H9 (cell line): Measurements from ENCODE around the gene EXD2. TPM values are rescaled to one million over a fixed set of nuclear protein-coding genes. Genes with fewer than 3 reads are reported as not detected.

ENCODE experiments used
- DNase-seq: peaks from one replicate; pipeline ENCODE4 v3.0.0-alpha.2; 2017
- H2AFZ ChIP-seq: one replicate; pipeline ENCODE4 v1.6.1; 2013; ENCODE audit warnings: mild to moderate bottlenecking, low read length, control low read depth, moderate library complexity
- H2AK5ac ChIP-seq: 2 replicates; pipeline ENCODE4 v1.6.1; 2013; ENCODE audit warnings: low read length, control low read depth, mixed read lengths; ENCODE audit not compliant: insufficient read length
- H2BK120ac ChIP-seq: one replicate; pipeline ENCODE4 v1.6.1; 2013; ENCODE audit warnings: low read depth, mild to moderate bottlenecking, low read length, control low read depth, inconsistent platforms; ENCODE audit not compliant: poor library complexity, severe bottlenecking
- H2BK12ac ChIP-seq: 2 replicates; pipeline ENCODE4 v1.6.1; 2013; ENCODE audit warnings: low read length, control low read depth, mixed read lengths, low read depth; ENCODE audit not compliant: insufficient read length
- H2BK15ac ChIP-seq: 2 replicates; pipeline ENCODE4 v1.6.1; 2013; ENCODE audit warnings: low read depth, low read length, control low read depth
- H2BK20ac ChIP-seq: one replicate; pipeline ENCODE4 v1.6.1; 2013; ENCODE audit warnings: low read depth, mild to moderate bottlenecking, low read length, control low read depth, inconsistent platforms; ENCODE audit not compliant: poor library complexity, severe bottlenecking
- H2BK5ac ChIP-seq: 2 replicates; pipeline ENCODE4 v1.6.1; 2013; ENCODE audit warnings: low read length, control low read depth, mixed read lengths; ENCODE audit not compliant: insufficient read length
- H3K14ac ChIP-seq: 2 replicates; pipeline ENCODE4 v1.6.1; 2013; ENCODE audit warnings: low read length, control low read depth; ENCODE audit not compliant: insufficient read depth
- H3K18ac ChIP-seq: 2 replicates; pipeline ENCODE4 v1.6.1; 2013; ENCODE audit warnings: low read depth, mild to moderate bottlenecking, mixed read lengths, low read length, control low read depth; ENCODE audit not compliant: insufficient read length
- H3K23ac ChIP-seq: 2 replicates; pipeline ENCODE4 v1.6.1; 2013; ENCODE audit warnings: low read length, control low read depth, mixed read lengths, low read depth; ENCODE audit not compliant: insufficient read length
- H3K23me2 ChIP-seq: 2 replicates; pipeline ENCODE4 v1.6.1; 2013; ENCODE audit warnings: low read depth, mild to moderate bottlenecking, mixed read lengths, low read length, control low read depth; ENCODE audit not compliant: insufficient read length, poor library complexity, severe bottlenecking
- H3K27ac ChIP-seq: 2 replicates; pipeline ENCODE4 v1.5.1; 2013; ENCODE audit warnings: low read length, control low read depth, mixed read lengths, low read depth; ENCODE audit not compliant: insufficient read length
- H3K27me3 ChIP-seq: 2 replicates; pipeline ENCODE4 v1.6.1; 2013; ENCODE audit warnings: low read length, control low read depth, inconsistent platforms; ENCODE audit not compliant: insufficient read depth
- H3K4ac ChIP-seq: 2 replicates; pipeline ENCODE4 v1.6.1; 2013; ENCODE audit warnings: low read depth, mild to moderate bottlenecking, control low read depth, inconsistent platforms, low read length, moderate library complexity
- H3K4me1 ChIP-seq: 2 replicates; pipeline ENCODE4 v1.6.1; 2013; ENCODE audit warnings: low read length, control low read depth, inconsistent platforms; ENCODE audit not compliant: insufficient read depth
- H3K4me2 ChIP-seq: 2 replicates; pipeline ENCODE4 v1.6.1; 2013; ENCODE audit warnings: low read length, control low read depth, mixed read lengths; ENCODE audit not compliant: insufficient read length, insufficient read depth
- H3K56ac ChIP-seq: 2 replicates; pipeline ENCODE4 v1.6.1; 2013; ENCODE audit warnings: low read depth, mild to moderate bottlenecking, mixed read lengths, low read length, control low read depth; ENCODE audit not compliant: insufficient read length
- H3K79me1 ChIP-seq: 2 replicates; pipeline ENCODE4 v1.6.1; 2013; ENCODE audit warnings: low read depth, mild to moderate bottlenecking, moderate library complexity, low read length, control low read depth, inconsistent platforms; ENCODE audit not compliant: insufficient read depth, poor library complexity, severe bottlenecking
- H3K79me2 ChIP-seq: 2 replicates; pipeline ENCODE4 v1.6.1; 2013; ENCODE audit warnings: low read length, control low read depth, inconsistent platforms; ENCODE audit not compliant: insufficient read depth
- H3K9ac ChIP-seq: 2 replicates; pipeline ENCODE4 v1.6.1; 2013; ENCODE audit warnings: low read length, control low read depth, mixed read lengths; ENCODE audit not compliant: insufficient read length; ENCODE audit errors: extremely low read depth
- H3K9me3 ChIP-seq: one replicate; pipeline ENCODE4 v1.6.1; 2013; ENCODE audit warnings: low read depth, low read length, inconsistent platforms; ENCODE audit not compliant: control insufficient read depth
- H3T11ph ChIP-seq: one replicate; pipeline ENCODE4 v1.6.1; 2013; ENCODE audit warnings: mild to moderate bottlenecking, low read length, control low read depth, inconsistent platforms
- H4K20me1 ChIP-seq: one replicate; pipeline ENCODE4 v1.6.1; 2013; ENCODE audit not compliant: control insufficient read depth, insufficient read length, insufficient read depth
- H4K5ac ChIP-seq: 2 replicates; pipeline ENCODE4 v1.6.1; 2013; ENCODE audit warnings: low read depth, mild to moderate bottlenecking, mixed read lengths, low read length, control low read depth; ENCODE audit not compliant: insufficient read length
- H4K8ac ChIP-seq: replicated peaks from 2 replicates; pipeline ENCODE4 v1.6.1; 2013; ENCODE audit warnings: low read length, control low read depth, mixed read lengths, low read depth; ENCODE audit not compliant: insufficient read length
- H4K91ac ChIP-seq: 2 replicates; pipeline ENCODE4 v1.6.1; 2013; ENCODE audit warnings: low read depth, mild to moderate bottlenecking, moderate library complexity, mixed read lengths, low read length, control low read depth; ENCODE audit not compliant: insufficient read length
- H3K27ac Mint-ChIP-seq, 3 experiments: 2 replicates in 2 of 3; 3 replicates in 1 of 3; pipeline ENCODE4 v1.8.0; 2020 to 2021; ENCODE audit warnings: mixed read lengths in 3 of 3, mild to moderate bottlenecking in 1 of 3, moderate library complexity in 1 of 3
- H3K27me3 Mint-ChIP-seq: 2 replicates; pipeline ENCODE4 v1.8.0; 2021; ENCODE audit warnings: low read depth, mild to moderate bottlenecking, moderate library complexity, mixed read lengths
- H3K36me3 Mint-ChIP-seq, 3 experiments: 2 replicates in 2 of 3; 3 replicates in 1 of 3; pipeline ENCODE4 v1.8.0; 2020 to 2021; ENCODE audit warnings: low read depth in 3 of 3, mixed read lengths in 3 of 3; ENCODE audit not compliant: insufficient read depth in 1 of 3
- H3K4me1 Mint-ChIP-seq, 2 experiments: 2 replicates each; pipeline ENCODE4 v1.8.0; 2020; ENCODE audit warnings: mixed read lengths in 2 of 2
- H3K4me3 Mint-ChIP-seq, 2 experiments: 2 replicates in 1 of 2; 3 replicates in 1 of 2; pipeline ENCODE4 v1.8.0; 2020 to 2021; ENCODE audit warnings: mild to moderate bottlenecking in 2 of 2, mixed read lengths in 2 of 2, moderate library complexity in 1 of 2
- H3K9me3 Mint-ChIP-seq, 2 experiments: 2 replicates in 1 of 2; 3 replicates in 1 of 2; pipeline ENCODE4 v1.8.0; 2020; ENCODE audit warnings: mild to moderate bottlenecking in 2 of 2, mixed read lengths in 2 of 2, moderate library complexity in 1 of 2
- CTCF ChIP-seq: fragments of 200-600 bp; sonication (generic); conservative IDR thresholded peaks from 3 replicates; pipeline ENCODE4 v1.8.0; 2021; ENCODE audit warnings: antibody characterized with exemption, mild to moderate bottlenecking
- WGBS: extraction: QIAGEN DNeasy Blood & Tissue Kit; methylation state at CpG from one replicate; pipeline ENCODE4 v1.1.7; 2013; ENCODE audit warnings: missing lambda C conversion rate, low lambda C conversion rate, mixed read lengths; ENCODE audit not compliant: insufficient read length; ENCODE audit errors: extremely low coverage; 5-methylcytosine and 5-hydroxymethylcytosine counted together
- total RNA-seq: library from RNA; stranded (reverse); gene quantifications from 2 replicates; pipeline ENCODE4 v1.2.1, GENCODE V29; 2021

The EXD2 gene
- total RNA-seq, 1 experiment from 2014 or later = 19.6 TPM

- Histone ChIP-seq H3T11ph (no peak overlapping the region), H3K18ac (no peak overlapping the region), H3K4ac (no peak overlapping the region), H3K4me2 (no peak overlapping the region), H2BK15ac (no peak overlapping the region), H3K27ac (no peak overlapping the region), H3K9me3 (no peaks in the 10 kb centered on the region), H2BK120ac (no peak overlapping the region), H3K9ac (no peak overlapping the region), H3K56ac (no peak overlapping the region), H4K91ac (no peak overlapping the region), H3K14ac (no peak overlapping the region), H3K79me1 (no peaks in the 10 kb centered on the region), H3K4me1 (no peaks in the 10 kb centered on the region), H4K8ac (no peak overlapping the region), H3K79me2 (0 out of 2 replicates have a peak, but pooled peaks cover 2% of the 10 kb centered on the region), H2AFZ (no peak overlapping the region), H2BK5ac (no peak overlapping the region), H3K23ac (no peak overlapping the region), H2AK5ac (no peak overlapping the region), H4K20me1 (no peaks in the 10 kb centered on the region), H2BK20ac (no peak overlapping the region), H3K27me3 (no peaks in the 10 kb centered on the region), H2BK12ac (no peak overlapping the region), H4K5ac (no peak overlapping the region), H3K23me2 (no peaks in the 10 kb centered on the region)
- H3K27ac Mint-ChIP-seq = no peak overlapping the region; a peak in 1 of 7 replicates
- no peak for TF ChIP-seq CTCF
- H3K4me1 Mint-ChIP-seq = no peaks in the 10 kb centered on the region
- no CpG with 5 or more reads among the region's 3 CpGs for WGBS
- no peaks in the 10 kb centered on the region for H3K9me3 Mint-ChIP-seq
- H3K27me3 Mint-ChIP-seq = no peaks in the 10 kb centered on the region; the same call in none of the 2 replicates
- no peak overlapping the region for H3K4me3 Mint-ChIP-seq
- DNase-seq = no peak
- H3K36me3 Mint-ChIP-seq = peaks cover 0 to 6% (median 6%) of the 10 kb centered on the region in 3 experiments; a peak in 4 of 7 replicates
These were observed 55.0 kb downstream of the EXD2 start for GRCh38 chr14:69246331-69246730.
